Karpas-422 (cell line): Measurements from ENCODE around the gene DYSF. TPM values are rescaled to one million over a fixed set of nuclear protein-coding genes. Genes with fewer than 3 reads are reported as not detected.

Experiments
- DNase-seq: peaks from one replicate; pipeline ENCODE4 v3.0.0-alpha.2; 2015
- H2AFZ ChIP-seq: fragments of 200-600 bp; sonication (generic); 2 replicates; pipeline ENCODE4 v1.6.1; 2014; ENCODE audit warnings: antibody characterized with exemption, low read length, mixed read lengths
- H3K27ac ChIP-seq: fragments of 200-600 bp; sonication (generic); 2 replicates; pipeline ENCODE4 v1.5.1; 2014; ENCODE audit warnings: mild to moderate bottlenecking, low read length, moderate library complexity
- H3K27me3 ChIP-seq: fragments of 200-600 bp; sonication (generic); 2 replicates; pipeline ENCODE4 v1.6.1; 2014; ENCODE audit warnings: low read length, mixed read lengths
- H3K36me3 ChIP-seq: fragments of 200-600 bp; sonication (generic); 2 replicates; pipeline ENCODE4 v1.6.1; 2014; ENCODE audit warnings: low read length, mixed read lengths; ENCODE audit not compliant: insufficient read depth
- H3K4me1 ChIP-seq: fragments of 200-600 bp; sonication (generic); 2 replicates; pipeline ENCODE4 v1.6.1; 2014; ENCODE audit warnings: mild to moderate bottlenecking, low read length, mixed read lengths
- H3K4me2 ChIP-seq: fragments of 200-600 bp; sonication (generic); 2 replicates; pipeline ENCODE4 v1.6.1; 2014; ENCODE audit warnings: low read length, low read depth, mild to moderate bottlenecking; ENCODE audit not compliant: poor library complexity, severe bottlenecking
- H3K4me3 ChIP-seq: fragments of 200-600 bp; sonication (generic); 2 replicates; pipeline ENCODE4 v1.5.1; 2014; ENCODE audit warnings: mild to moderate bottlenecking, antibody characterized with exemption, low read length, mixed read lengths
- H3K79me2 ChIP-seq: fragments of 200-600 bp; sonication (generic); 2 replicates; pipeline ENCODE4 v1.6.1; 2014; ENCODE audit warnings: mild to moderate bottlenecking, low read length, mixed read lengths
- H3K9ac ChIP-seq: fragments of 200-600 bp; sonication (generic); 2 replicates; pipeline ENCODE4 v1.6.0; 2014; ENCODE audit warnings: low read length
- H3K9me2 ChIP-seq: fragments of 200-600 bp; sonication (generic), shearing (Covaris generic); replicated peaks from 2 replicates; pipeline ENCODE4 v1.6.0; 2014; ENCODE audit warnings: mild to moderate bottlenecking, low read length, moderate library complexity; ENCODE audit not compliant: insufficient read depth
- H3K9me3 ChIP-seq: fragments of 300-700, 200-600 bp; sonication (generic); 2 replicates; pipeline ENCODE4 v1.6.1; 2014; ENCODE audit warnings: low read length, mixed read lengths
- H4K20me1 ChIP-seq: fragments of 200-600 bp; sonication (generic); 2 replicates; pipeline ENCODE4 v1.6.1; 2014; ENCODE audit warnings: mild to moderate bottlenecking, antibody characterized with exemption, low read length, low read depth; ENCODE audit not compliant: insufficient read depth
- total RNA-seq: library from RNA; depleted of rRNA; stranded (reverse); fragments of >200 nt; shearing (Covaris generic); gene quantifications from 2 replicates; pipeline ENCODE4 v1.2.3, GENCODE V29; 2014; ENCODE audit warnings: low replicate concordance

Gene DYSF
- total RNA-seq, 1 experiment from 2014 or later, result not detected

DNA sequence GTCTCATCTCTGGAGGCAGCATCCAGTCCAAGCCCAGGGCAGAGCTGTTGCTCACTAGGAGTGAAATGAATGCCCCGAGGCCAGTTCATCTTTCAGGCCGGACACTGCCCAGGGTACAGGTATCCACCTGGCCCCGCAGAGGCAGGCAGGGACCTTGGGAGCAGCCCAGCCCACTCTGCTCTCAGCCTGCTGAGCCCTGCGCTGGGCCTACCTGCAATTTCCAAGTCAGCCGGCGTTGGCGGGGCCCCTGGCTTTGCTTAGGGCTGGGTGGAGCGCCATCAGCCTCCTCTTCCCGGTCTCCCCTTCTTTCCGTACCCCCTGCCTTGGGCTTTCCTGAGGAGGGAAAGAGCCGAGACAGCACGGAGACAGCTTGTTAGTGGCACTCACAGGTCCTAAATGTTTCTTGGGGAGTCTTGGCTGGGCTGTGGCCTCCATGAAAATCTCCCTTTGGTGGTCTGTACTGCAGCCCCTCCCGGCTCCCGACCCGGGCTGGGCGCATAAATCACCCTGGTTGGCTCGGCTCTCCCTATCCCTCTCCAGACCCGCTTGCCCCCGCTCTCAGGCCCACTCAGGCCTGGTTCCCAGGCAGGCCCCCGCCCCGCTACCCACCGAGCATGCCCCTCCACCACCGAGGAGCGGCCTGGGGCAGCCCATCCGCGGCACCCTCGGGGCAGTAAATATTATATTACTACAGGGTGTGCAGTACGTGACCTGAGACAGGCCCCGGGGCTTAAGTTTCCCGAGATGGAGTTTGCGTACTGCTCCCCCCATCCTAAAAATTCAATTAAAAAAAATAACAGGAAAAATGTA is 106.7 kb downstream of the DYSF start:
- no peak overlapping the region for H3K9ac ChIP-seq
- H3K27ac ChIP-seq, result no peak overlapping the region
- DNase-seq, result no peak

DNA sequence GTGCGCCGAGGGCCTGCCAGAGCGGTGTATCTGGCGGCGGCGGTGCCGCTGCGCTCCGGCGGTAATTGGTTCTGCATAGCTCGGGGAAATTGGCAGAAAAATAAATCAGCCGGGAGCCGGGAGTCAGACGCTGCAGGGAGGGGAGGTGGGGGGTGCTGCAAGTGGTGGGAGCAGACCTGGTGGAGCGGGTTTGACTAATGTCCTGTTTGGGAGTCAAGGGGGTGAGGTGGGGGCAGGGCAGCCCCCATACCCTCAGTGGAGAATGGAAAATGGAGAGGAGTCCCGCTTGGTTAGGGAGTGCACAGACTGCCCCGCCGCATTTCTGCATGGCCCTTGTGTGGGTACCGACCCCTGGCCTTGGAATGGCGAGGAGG is 107.3 kb downstream of the DYSF start:
- Histone ChIP-seq H3K4me3 (no peak overlapping the region), H3K79me2 (no peaks in the 10 kb centered on the region), H3K36me3 (no peaks in the 10 kb centered on the region), H3K9ac (no peak overlapping the region), H3K27me3 (no peaks in the 10 kb centered on the region), H4K20me1 (no peaks in the 10 kb centered on the region), H3K4me2 (no peak overlapping the region), H3K27ac (no peak overlapping the region), H3K4me1 (no peaks in the 10 kb centered on the region), H2AFZ (no peak overlapping the region), H3K9me2 (no peaks in the 10 kb centered on the region), H3K9me3 (no peaks in the 10 kb centered on the region)
- DNase-seq, result no peak

More for the DNA sequence above, 106.7 kb downstream of the DYSF start:
- H3K4me1 ChIP-seq, result no peaks in the 10 kb centered on the region
- H3K4me3 ChIP-seq, result no peak overlapping the region
- H3K79me2 ChIP-seq, result no peaks in the 10 kb centered on the region
- H2AFZ ChIP-seq, result no peak overlapping the region
- H3K27me3 ChIP-seq, result no peaks in the 10 kb centered on the region
- H3K36me3 ChIP-seq, result no peaks in the 10 kb centered on the region
- no peaks in the 10 kb centered on the region for H3K9me2 ChIP-seq
- H3K4me2 ChIP-seq, result no peak overlapping the region
- no peaks in the 10 kb centered on the region for H3K9me3 ChIP-seq
- H4K20me1 ChIP-seq, result no peaks in the 10 kb centered on the region

DNA sequence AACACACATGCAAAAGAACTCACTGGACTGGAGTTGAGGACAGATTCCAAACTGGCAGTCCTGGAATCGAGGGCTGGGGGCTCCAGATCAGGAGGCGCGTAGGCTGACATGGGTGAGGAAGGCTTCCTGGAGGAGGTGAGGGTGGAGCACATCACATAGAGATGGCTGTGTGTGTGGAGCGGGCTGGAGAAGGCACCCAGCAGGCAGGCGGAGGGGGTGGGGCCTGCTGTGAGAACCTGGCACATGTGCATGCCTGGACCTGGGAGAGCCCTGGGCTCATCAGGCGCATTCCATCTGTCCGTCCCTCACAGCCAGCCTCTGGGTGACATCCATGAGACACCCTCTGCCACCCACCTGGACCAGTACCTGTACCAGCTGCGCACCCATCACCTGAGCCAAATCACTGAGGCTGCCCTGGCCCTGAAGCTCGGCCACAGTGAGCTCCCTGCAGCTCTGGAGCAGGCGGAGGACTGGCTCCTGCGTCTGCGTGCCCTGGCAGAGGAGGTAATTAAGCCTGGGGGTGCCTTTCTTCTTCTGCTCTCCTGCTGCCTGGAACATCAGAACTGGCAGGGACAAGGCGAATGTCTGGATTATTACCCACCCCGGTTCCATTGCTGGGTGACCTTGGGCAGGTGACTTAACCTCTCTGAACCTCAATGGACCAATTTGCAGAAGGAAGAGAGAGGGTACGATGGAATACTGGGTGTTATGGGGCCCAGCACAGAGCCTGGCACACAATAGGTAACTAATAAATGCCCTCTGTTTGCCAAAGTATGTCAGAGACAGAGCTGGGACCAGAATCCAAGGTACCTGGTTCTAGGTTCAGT is 108.3 kb downstream of the DYSF start:
- no peaks in the 10 kb centered on the region for H3K9me2 ChIP-seq
- H3K27me3 ChIP-seq, result no peaks in the 10 kb centered on the region
- no peak overlapping the region for H3K9ac ChIP-seq
- DNase-seq, result no peak
- no peaks in the 10 kb centered on the region for H3K9me3 ChIP-seq
- no peak overlapping the region for H3K27ac ChIP-seq
- H4K20me1 ChIP-seq, result no peaks in the 10 kb centered on the region
- H3K4me2 ChIP-seq, result no peak overlapping the region
- no peak overlapping the region for H3K4me3 ChIP-seq
- no peaks in the 10 kb centered on the region for H3K79me2 ChIP-seq
- H2AFZ ChIP-seq, result no peak overlapping the region
- H3K36me3 ChIP-seq, result no peaks in the 10 kb centered on the region
- no peaks in the 10 kb centered on the region for H3K4me1 ChIP-seq

DNA sequence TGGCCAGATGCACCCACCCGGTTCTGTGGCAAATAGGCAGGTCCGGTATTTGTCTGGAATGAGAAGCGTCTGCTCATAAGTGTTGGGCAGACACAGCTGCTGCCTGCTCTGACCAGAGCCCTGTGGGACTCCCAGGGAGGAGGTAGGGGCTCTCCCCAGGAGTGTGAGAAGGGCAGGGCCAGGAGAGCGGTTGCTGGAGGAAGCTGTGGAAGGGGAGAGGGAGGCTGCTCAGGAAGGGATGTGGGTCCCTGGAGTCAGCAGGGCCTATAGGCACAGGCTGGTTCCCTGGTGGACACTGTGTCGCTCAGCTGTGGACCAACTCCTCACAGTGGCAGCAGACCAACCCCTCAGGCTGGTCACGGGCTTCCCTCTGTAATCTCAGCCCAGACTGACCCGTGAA is 109.2 kb downstream of the DYSF start:
- Histone ChIP-seq H4K20me1 (no peaks in the 10 kb centered on the region), H3K27ac (no peak overlapping the region), H3K27me3 (no peaks in the 10 kb centered on the region), H3K9ac (no peak overlapping the region), H2AFZ (no peak overlapping the region), H3K36me3 (no peaks in the 10 kb centered on the region), H3K9me2 (no peaks in the 10 kb centered on the region), H3K79me2 (no peaks in the 10 kb centered on the region), H3K4me3 (no peak overlapping the region), H3K9me3 (no peaks in the 10 kb centered on the region), H3K4me1 (no peaks in the 10 kb centered on the region), H3K4me2 (no peak overlapping the region)
- no peak for DNase-seq

DNA sequence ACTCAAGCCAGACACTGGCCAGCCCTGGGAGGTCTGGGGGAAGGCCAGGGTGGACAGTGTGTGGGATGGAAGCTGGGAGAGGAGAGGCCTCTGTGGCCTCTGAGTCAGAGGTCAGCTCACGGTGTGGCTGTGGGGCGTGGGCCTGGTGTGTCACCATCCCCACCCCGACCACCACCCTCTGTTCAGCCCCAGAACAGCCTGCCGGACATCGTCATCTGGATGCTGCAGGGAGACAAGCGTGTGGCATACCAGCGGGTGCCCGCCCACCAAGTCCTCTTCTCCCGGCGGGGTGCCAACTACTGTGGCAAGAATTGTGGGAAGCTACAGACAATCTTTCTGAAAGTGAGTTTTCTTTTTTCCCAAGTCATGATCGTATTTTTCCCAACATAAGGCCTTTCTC is 110.5 kb downstream of the DYSF start:
- Histone ChIP-seq H4K20me1 (no peaks in the 10 kb centered on the region), H3K9ac (no peak overlapping the region), H2AFZ (no peak overlapping the region), H3K27me3 (no peaks in the 10 kb centered on the region), H3K4me2 (no peak overlapping the region), H3K79me2 (no peaks in the 10 kb centered on the region), H3K9me2 (no peaks in the 10 kb centered on the region), H3K36me3 (no peaks in the 10 kb centered on the region), H3K27ac (no peak overlapping the region), H3K4me3 (no peak overlapping the region), H3K4me1 (no peaks in the 10 kb centered on the region), H3K9me3 (no peaks in the 10 kb centered on the region)
- DNase-seq, result no peak

DNA sequence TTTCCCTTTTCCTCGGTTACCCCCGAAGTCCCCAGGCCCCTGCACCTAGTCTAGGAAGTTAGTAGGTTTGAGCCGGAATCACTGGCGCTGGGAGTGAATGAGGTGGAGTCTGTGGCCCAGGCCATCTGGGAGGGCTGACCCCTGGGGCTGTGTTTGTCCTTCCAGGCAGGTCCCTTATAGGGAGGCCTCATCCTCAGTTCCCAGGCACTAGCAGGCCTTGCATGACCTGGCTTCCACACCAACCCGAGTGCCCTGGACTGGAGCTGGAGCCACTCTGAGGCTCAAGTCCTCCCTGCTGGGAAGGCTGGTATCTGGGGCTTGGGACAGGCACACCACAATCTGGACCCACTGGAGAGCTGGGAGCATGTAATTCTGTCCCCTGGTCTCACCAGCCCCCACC is 111.0 kb downstream of the DYSF start:
- no peaks in the 10 kb centered on the region for H3K27me3 ChIP-seq
- no peaks in the 10 kb centered on the region for H3K9me3 ChIP-seq
- H3K4me2 ChIP-seq, result no peak overlapping the region
- no peak overlapping the region for H3K27ac ChIP-seq
- H3K9ac ChIP-seq, result no peak overlapping the region
- no peak for DNase-seq
- no peaks in the 10 kb centered on the region for H3K9me2 ChIP-seq
- H3K79me2 ChIP-seq, result no peaks in the 10 kb centered on the region
- no peaks in the 10 kb centered on the region for H3K36me3 ChIP-seq
- H3K4me3 ChIP-seq, result no peak overlapping the region
- H3K4me1 ChIP-seq, result no peaks in the 10 kb centered on the region
- no peaks in the 10 kb centered on the region for H4K20me1 ChIP-seq
- no peak overlapping the region for H2AFZ ChIP-seq

DNA sequence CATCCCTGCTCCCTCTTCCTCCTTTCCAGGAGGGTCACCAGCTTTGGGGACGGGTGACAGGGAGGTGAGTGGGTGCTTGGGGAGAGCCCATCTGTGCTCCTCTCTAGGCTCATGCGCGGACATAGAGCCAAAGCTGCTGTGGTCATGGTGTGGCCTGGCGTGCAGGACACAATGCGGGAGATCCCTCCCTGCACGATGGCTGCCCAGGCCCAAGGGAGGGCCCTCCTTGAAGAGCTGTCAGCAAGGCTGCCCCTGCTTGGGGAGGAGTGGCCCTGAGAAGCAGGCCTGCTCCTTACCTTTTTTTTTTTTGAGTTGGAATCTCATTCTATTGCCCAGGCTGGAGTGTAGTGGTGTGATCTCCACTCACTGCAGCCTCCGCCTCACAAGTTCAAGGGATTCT is 111.4 kb downstream of the DYSF start:
- no peak for DNase-seq
- Histone ChIP-seq H3K27ac (no peak overlapping the region), H3K9me3 (no peaks in the 10 kb centered on the region), H3K79me2 (no peaks in the 10 kb centered on the region), H2AFZ (no peak overlapping the region), H3K4me2 (no peak overlapping the region), H3K4me1 (no peaks in the 10 kb centered on the region), H3K9ac (no peak overlapping the region), H3K4me3 (no peak overlapping the region), H3K9me2 (no peaks in the 10 kb centered on the region), H3K27me3 (no peaks in the 10 kb centered on the region), H3K36me3 (no peaks in the 10 kb centered on the region), H4K20me1 (no peaks in the 10 kb centered on the region)

DNA sequence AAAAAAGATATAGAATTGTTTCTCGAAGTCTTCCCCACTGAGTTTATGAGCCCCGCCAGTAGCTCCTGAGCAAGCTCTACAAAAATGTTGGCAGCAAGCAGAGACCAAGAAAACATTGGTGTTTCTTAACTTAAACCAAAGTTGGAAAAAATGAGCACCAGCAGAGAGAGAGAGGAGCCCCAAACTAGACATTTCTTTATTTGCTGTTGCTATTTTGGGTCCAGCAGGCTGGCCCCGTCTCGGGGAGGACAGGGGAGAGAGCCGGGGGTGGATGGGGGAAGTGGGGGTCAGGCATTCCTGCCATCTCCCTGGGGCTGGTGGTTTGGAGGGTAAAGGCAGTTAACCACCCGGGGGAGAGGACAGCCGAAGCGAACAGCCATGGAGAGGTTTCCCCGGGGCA is 113.0 kb downstream of the DYSF start:
- no peak overlapping the region for H2AFZ ChIP-seq
- no peaks in the 10 kb centered on the region for H3K4me1 ChIP-seq
- no peaks in the 10 kb centered on the region for H3K27me3 ChIP-seq
- no peaks in the 10 kb centered on the region for H3K36me3 ChIP-seq
- H3K9me3 ChIP-seq, result peaks cover 10% of the 10 kb centered on the region
- H3K9me2 ChIP-seq, result no peaks in the 10 kb centered on the region
- no peaks in the 10 kb centered on the region for H4K20me1 ChIP-seq
- no peak overlapping the region for H3K27ac ChIP-seq
- DNase-seq, result no peak
- no peak overlapping the region for H3K4me2 ChIP-seq
- no peaks in the 10 kb centered on the region for H3K79me2 ChIP-seq
- no peak overlapping the region for H3K4me3 ChIP-seq
- no peak overlapping the region for H3K9ac ChIP-seq
